Nephron progenitor cell (in vitro differentiated cells): ENCODE results near the gene CDKL2.
"Not testable (repeated sequence)": the region's sequence is repeated elsewhere in the genome, so short reads cannot be mapped to it uniquely, and the experiment has no call there.

ENCODE experiments used
- DNase-seq: peaks from one replicate; pipeline ENCODE4 v3.0.0; 2021
- H3K27ac Mint-ChIP-seq: 2 replicates; pipeline ENCODE4 v1.8.0; 2021; ENCODE audit warnings: mild to moderate bottlenecking, moderate library complexity, mixed read lengths
- H3K27me3 Mint-ChIP-seq: 2 replicates; pipeline ENCODE4 v1.8.0; 2021; ENCODE audit warnings: mild to moderate bottlenecking, low read depth, mixed read lengths; ENCODE audit not compliant: poor library complexity
- H3K36me3 Mint-ChIP-seq: 2 replicates; pipeline ENCODE4 v1.8.0; 2021; ENCODE audit warnings: low read depth, mixed read lengths
- H3K4me1 Mint-ChIP-seq: 2 replicates; pipeline ENCODE4 v1.8.0; 2021; ENCODE audit warnings: mixed read lengths
- H3K4me3 Mint-ChIP-seq: 2 replicates; pipeline ENCODE4 v1.8.0; 2021; ENCODE audit warnings: mild to moderate bottlenecking, moderate library complexity, mixed read lengths
- H3K9me3 Mint-ChIP-seq: 2 replicates; pipeline ENCODE4 v1.8.0; 2021; ENCODE audit warnings: mild to moderate bottlenecking, moderate library complexity, mixed read lengths
- CTCF ChIP-seq: fragments of 200-600 bp; sonication (generic); IDR thresholded peaks from 2 replicates; pipeline ENCODE4 v1.5.0; 2021; ENCODE audit warnings: antibody characterized with exemption

CDKL2 gene

GRCh38 chr4:75673027-75673958 is 43.0 kb upstream of the CDKL2 start, which contains the start of gene G3BP2:
TSS of gene G3BP2 (minus strand) at chr4:75673411. CDS start at chr4:75662025, 11,386 bp downstream.
- Mint-ChIP-seq H3K4me3 (peak within 1 kb of the TSS; percentile 95), H3K9me3 (no peaks in the 10 kb centered on the region), H3K27me3 (peaks cover 3% of the 10 kb centered on the region), H3K36me3 (no peaks in the 10 kb centered on the region), H3K27ac (peak within 1 kb of the TSS; percentile 99), H3K4me1 (peaks cover 45% of the 10 kb centered on the region)
- DNase-seq = peak; percentile 95
- TF ChIP-seq CTCF = no peak

- peaks cover 5% of the 10 kb centered on the region for H3K36me3 Mint-ChIP-seq
- peaks cover 53% of the 10 kb centered on the region for H3K4me1 Mint-ChIP-seq
- H3K9me3 Mint-ChIP-seq = no peaks in the 10 kb centered on the region
- TF ChIP-seq CTCF = no peak
- DNase-seq = peak; percentile 67
- H3K27ac Mint-ChIP-seq = peak overlapping the region; percentile 99
- peaks cover 3% of the 10 kb centered on the region for H3K27me3 Mint-ChIP-seq
- peak overlapping the region; percentile 95 for H3K4me3 Mint-ChIP-seq
Measured at GRCh38 chr4:75672461-75673026, 42.2 kb upstream of the CDKL2 start.

- H3K9me3 Mint-ChIP-seq = no peaks in the 10 kb centered on the region
- peak overlapping the region; percentile 95 for H3K4me3 Mint-ChIP-seq
- TF ChIP-seq CTCF = no peak
- H3K36me3 Mint-ChIP-seq = peaks cover 8% of the 10 kb centered on the region
- H3K27ac Mint-ChIP-seq = peak overlapping the region; percentile 99
- H3K27me3 Mint-ChIP-seq = peaks cover 3% of the 10 kb centered on the region
- H3K4me1 Mint-ChIP-seq = peaks cover 57% of the 10 kb centered on the region
- DNase-seq = no peak
Measured at GRCh38 chr4:75671802-75672421, 41.6 kb upstream of the CDKL2 start.

GRCh38 chr4:75668596-75668995 is 38.3 kb upstream of the CDKL2 start:
- H3K36me3 Mint-ChIP-seq = peaks cover 15% of the 10 kb centered on the region
- peaks cover 3% of the 10 kb centered on the region for H3K27me3 Mint-ChIP-seq
- peaks cover 56% of the 10 kb centered on the region for H3K4me1 Mint-ChIP-seq
- DNase-seq = no peak
- no peak for TF ChIP-seq CTCF
- no peak overlapping the region for H3K4me3 Mint-ChIP-seq
- H3K27ac Mint-ChIP-seq = no peak overlapping the region
- no peaks in the 10 kb centered on the region for H3K9me3 Mint-ChIP-seq

GRCh38 chr4:75667636-75668035 is 37.3 kb upstream of the CDKL2 start:
- H3K9me3 Mint-ChIP-seq, DNase-seq, H3K4me3 Mint-ChIP-seq, H3K27me3 Mint-ChIP-seq: not testable (repeated sequence)
- Mint-ChIP-seq H3K27ac (peak overlapping the region; percentile 83), H3K36me3 (peaks cover 19% of the 10 kb centered on the region), H3K4me1 (peaks cover 54% of the 10 kb centered on the region)

- Mint-ChIP-seq H3K4me1 (peaks cover 47% of the 10 kb centered on the region), H3K9me3 (no peaks in the 10 kb centered on the region), H3K27me3 (no peaks in the 10 kb centered on the region), H3K27ac (peak overlapping the region; percentile 43), H3K4me3 (no peak overlapping the region), H3K36me3 (peaks cover 29% of the 10 kb centered on the region)
- DNase-seq = no peak
- no peak for TF ChIP-seq CTCF
Measured at GRCh38 chr4:75666299-75666698, 36.0 kb upstream of the CDKL2 start.

GRCh38 chr4:75664604-75665003 is 34.3 kb upstream of the CDKL2 start:
- Mint-ChIP-seq H3K4me1 (peaks cover 35% of the 10 kb centered on the region), H3K36me3 (peaks cover 39% of the 10 kb centered on the region)
- H3K9me3 Mint-ChIP-seq, DNase-seq, H3K27me3 Mint-ChIP-seq, H3K4me3 Mint-ChIP-seq, H3K27ac Mint-ChIP-seq: not testable (repeated sequence)
